DOHH2 (cell line): ENCODE measurements around the gene AGO4.
"Not testable (repeated sequence)": the region's sequence is repeated elsewhere in the genome, so short reads cannot be mapped to it uniquely, and the experiment has no call there.

ENCODE experiments used
- H3F3A ChIP-seq: fragments of 200-600 bp; sonication (generic), shearing (Covaris generic); 2 replicates; pipeline ENCODE4 v1.6.0; 2016; ENCODE audit warnings: antibody characterized with exemption, mild to moderate bottlenecking; ENCODE audit not compliant: control insufficient read depth, insufficient read depth
- H3K27ac ChIP-seq: fragments of 200-600 bp; sonication (generic); 2 replicates; pipeline ENCODE4 v1.5.1; 2014; ENCODE audit warnings: low read depth, mild to moderate bottlenecking, low read length, moderate library complexity
- H3K27me3 ChIP-seq: fragments of 200-600 bp; sonication (generic); 2 replicates; pipeline ENCODE4 v1.6.1; 2014; ENCODE audit warnings: mild to moderate bottlenecking, low read length, mixed read lengths; ENCODE audit not compliant: control insufficient read depth
- H3K36me3 ChIP-seq: fragments of 200-600 bp; sonication (generic); 2 replicates; pipeline ENCODE4 v1.6.1; 2014; ENCODE audit warnings: mild to moderate bottlenecking, low read length, moderate library complexity, mixed read lengths; ENCODE audit not compliant: control insufficient read depth
- H3K4me1 ChIP-seq: fragments of 200-600 bp; sonication (generic); 2 replicates; pipeline ENCODE4 v1.6.1; 2014; ENCODE audit warnings: mild to moderate bottlenecking, low read length, mixed read lengths; ENCODE audit not compliant: control insufficient read depth
- H3K4me2 ChIP-seq: fragments of 200-600 bp; sonication (generic); 2 replicates; pipeline ENCODE4 v1.6.0; 2014; ENCODE audit warnings: mild to moderate bottlenecking, low read length, moderate library complexity
- H3K4me3 ChIP-seq: fragments of 200-600 bp; sonication (generic); 2 replicates; pipeline ENCODE4 v1.5.1; 2014; ENCODE audit warnings: mild to moderate bottlenecking, low read length, mixed read lengths
- H3K79me2 ChIP-seq: fragments of 200-600 bp; sonication (generic); 2 replicates; pipeline ENCODE4 v1.6.1; 2014; ENCODE audit warnings: mild to moderate bottlenecking, low read length, mixed read lengths; ENCODE audit not compliant: control insufficient read depth
- H3K9me2 ChIP-seq: fragments of 200-600 bp; sonication (generic); replicated peaks from 2 replicates; pipeline ENCODE4 v1.6.1; 2014; ENCODE audit warnings: mild to moderate bottlenecking, low read length, mixed read lengths; ENCODE audit not compliant: control insufficient read depth
- H3K9me3 ChIP-seq: fragments of 200-600 bp; sonication (generic); 2 replicates; pipeline ENCODE4 v1.6.1; 2014; ENCODE audit warnings: antibody characterized with exemption, low read length, mixed read lengths; ENCODE audit not compliant: control insufficient read depth, insufficient read depth
- H4K20me1 ChIP-seq: fragments of 200-600 bp; sonication (generic); 2 replicates; pipeline ENCODE4 v1.6.0; 2014; ENCODE audit warnings: low read depth, mild to moderate bottlenecking, antibody characterized with exemption, low read length, moderate library complexity; ENCODE audit not compliant: control insufficient read depth, insufficient read depth
- EZH2phosphoT487 ChIP-seq: fragments of 200-600 bp; sonication (generic); IDR thresholded peaks from 2 replicates; pipeline ENCODE4 v1.6.1; 2017; ENCODE audit warnings: borderline replicate concordance, mild to moderate bottlenecking, antibody characterized with exemption, low read length, moderate library complexity, mixed read lengths
- TF ChIP-seq, protein P1 (sequence below): fragments of 200-600 bp; sonication (generic); IDR thresholded peaks from one replicate; pipeline ENCODE4 v1.5.1; 2014; ENCODE audit warnings: antibody characterized with exemption, mild to moderate bottlenecking, low read depth, low read length; ENCODE audit not compliant: poor library complexity, severe bottlenecking

The AGO4 gene

GRCh38 chr1:35800167-35800887, 7.5 kb upstream of the AGO4 start:
- H3F3A ChIP-seq, H3K79me2 ChIP-seq, H3K9me2 ChIP-seq, H4K20me1 ChIP-seq, H3K4me3 ChIP-seq, H3K36me3 ChIP-seq, H3K27ac ChIP-seq, H3K27me3 ChIP-seq, H3K9me3 ChIP-seq: not testable (repeated sequence)
- H3K4me2 ChIP-seq: peak overlapping the region; percentile 13; the same call in 1 of the 2 replicates
- peaks cover 62% of the 10 kb centered on the region for H3K4me1 ChIP-seq

DNA sequence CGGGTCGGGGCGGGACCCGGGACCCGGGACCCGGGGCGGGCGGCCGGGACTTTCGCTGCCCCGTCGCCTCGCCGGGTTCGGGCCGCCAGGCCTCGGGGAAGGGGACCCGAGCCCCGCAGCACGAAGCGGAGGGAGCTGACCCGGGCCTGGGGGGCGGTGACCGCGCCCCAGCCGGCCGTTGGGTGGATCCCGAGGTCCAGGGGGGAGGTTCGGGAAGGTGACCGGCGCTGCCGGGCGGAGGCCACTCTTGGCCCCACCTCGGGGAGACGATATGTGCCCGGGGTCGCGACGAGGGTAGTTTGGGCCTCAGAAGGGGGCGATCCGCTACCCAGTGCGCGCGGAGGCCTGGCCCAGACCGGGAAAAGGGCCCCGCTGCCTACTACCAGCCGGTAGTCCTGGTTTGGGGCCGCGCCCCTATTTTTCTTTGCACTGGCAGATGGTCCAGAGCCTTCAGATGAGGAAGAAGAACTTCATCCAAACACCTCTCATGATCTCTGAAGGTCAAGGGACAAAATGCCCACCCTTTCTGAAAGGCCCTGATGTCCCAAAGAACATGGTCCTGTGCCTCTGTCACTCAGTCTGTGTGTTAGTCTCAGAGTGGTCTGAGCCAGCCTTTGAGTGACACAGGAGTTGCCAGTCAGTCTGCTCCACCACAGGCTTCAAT, 766 bp downstream of the AGO4 start:
- Histone ChIP-seq H3K9me2 (no peaks in the 10 kb centered on the region), H4K20me1 (no peaks in the 10 kb centered on the region), H3K4me1 (peaks cover 50% of the 10 kb centered on the region), H3K4me2 (peak overlapping the region; percentile 91), H3F3A (peaks cover 29% of the 10 kb centered on the region), H3K4me3 (peak overlapping the region; percentile 84), H3K9me3 (no peaks in the 10 kb centered on the region), H3K79me2 (peaks cover 25% of the 10 kb centered on the region), H3K27me3 (no peaks in the 10 kb centered on the region), H3K27ac (no peak overlapping the region), H3K36me3 (no peaks in the 10 kb centered on the region)
- TF ChIP-seq, protein P1, sequence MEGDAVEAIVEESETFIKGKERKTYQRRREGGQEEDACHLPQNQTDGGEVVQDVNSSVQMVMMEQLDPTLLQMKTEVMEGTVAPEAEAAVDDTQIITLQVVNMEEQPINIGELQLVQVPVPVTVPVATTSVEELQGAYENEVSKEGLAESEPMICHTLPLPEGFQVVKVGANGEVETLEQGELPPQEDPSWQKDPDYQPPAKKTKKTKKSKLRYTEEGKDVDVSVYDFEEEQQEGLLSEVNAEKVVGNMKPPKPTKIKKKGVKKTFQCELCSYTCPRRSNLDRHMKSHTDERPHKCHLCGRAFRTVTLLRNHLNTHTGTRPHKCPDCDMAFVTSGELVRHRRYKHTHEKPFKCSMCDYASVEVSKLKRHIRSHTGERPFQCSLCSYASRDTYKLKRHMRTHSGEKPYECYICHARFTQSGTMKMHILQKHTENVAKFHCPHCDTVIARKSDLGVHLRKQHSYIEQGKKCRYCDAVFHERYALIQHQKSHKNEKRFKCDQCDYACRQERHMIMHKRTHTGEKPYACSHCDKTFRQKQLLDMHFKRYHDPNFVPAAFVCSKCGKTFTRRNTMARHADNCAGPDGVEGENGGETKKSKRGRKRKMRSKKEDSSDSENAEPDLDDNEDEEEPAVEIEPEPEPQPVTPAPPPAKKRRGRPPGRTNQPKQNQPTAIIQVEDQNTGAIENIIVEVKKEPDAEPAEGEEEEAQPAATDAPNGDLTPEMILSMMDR: no peak
- TF ChIP-seq EZH2phosphoT487: no peak

DNA sequence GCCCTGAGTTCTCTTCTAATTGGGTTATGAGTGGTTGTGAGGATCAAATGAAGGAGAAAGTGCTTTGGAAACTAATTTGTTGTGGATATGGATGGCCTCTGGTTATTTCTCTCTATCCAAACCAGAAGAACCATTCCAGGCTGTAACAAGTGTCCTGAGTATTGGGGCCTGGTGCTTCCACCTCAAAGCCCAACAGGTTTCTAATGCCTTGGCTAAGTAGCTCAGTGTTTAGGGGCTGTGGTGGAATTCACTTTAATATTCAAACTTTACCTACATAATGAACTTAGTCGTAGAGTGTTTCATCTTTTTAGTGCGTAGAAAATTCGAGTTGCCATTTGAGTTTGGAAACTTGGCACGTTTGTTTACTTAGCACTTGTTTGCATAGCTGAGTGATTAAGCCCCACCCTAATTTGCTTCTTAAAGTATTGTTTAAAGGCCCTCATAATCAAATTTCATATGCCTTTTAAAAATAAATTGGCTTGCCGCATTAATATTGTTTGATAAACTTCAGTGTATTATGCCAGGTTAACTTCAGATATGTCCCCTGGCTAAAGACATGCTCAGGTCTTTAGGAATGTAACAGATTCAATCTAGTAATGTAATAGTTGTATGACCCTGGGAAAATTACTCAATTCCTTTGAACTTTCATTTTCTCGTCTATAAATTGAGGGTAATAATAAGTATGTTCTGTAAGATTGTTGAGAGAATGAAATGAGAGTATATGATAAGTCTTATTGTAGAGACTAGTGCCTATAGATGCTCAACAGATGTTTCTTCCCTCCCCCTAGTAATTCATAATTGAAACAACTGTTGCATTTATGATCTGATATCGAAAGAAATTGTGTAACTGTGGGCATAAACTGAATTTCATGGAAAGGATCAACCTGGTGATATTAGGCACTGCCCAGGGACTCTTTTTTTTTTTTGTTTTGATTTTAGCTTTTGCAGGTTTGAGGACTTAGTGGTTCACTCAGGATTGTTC, 1.6 kb downstream of the AGO4 start:
- Histone ChIP-seq H3K4me3 (peak overlapping the region; percentile 84), H3K36me3 (no peaks in the 10 kb centered on the region), H3K27ac (no peak overlapping the region), H3K9me3 (no peaks in the 10 kb centered on the region), H3K79me2 (peaks cover 25% of the 10 kb centered on the region), H3K27me3 (no peaks in the 10 kb centered on the region), H3K9me2 (no peaks in the 10 kb centered on the region), H3K4me1 (peaks cover 43% of the 10 kb centered on the region), H3F3A (peaks cover 27% of the 10 kb centered on the region), H3K4me2 (peak overlapping the region; percentile 91), H4K20me1 (no peaks in the 10 kb centered on the region)
- TF ChIP-seq EZH2phosphoT487: no peak
- TF ChIP-seq, protein P1: no peak
